HG02852 (cell line): ENCODE data around the gene ZNF483.
"Not testable (repeated sequence)": the region's sequence is repeated elsewhere in the genome, so short reads cannot be mapped to it uniquely, and the experiment has no call there.

Source experiments
- ATAC-seq: cut with Tn5 transposase; IDR thresholded peaks from one replicate; pipeline ENCODE4 v1.9.1; 2021; ENCODE audit warnings: mild to moderate bottlenecking, moderate library complexity; ENCODE audit not compliant: unreplicated experiment

The ZNF483 gene

DNA sequence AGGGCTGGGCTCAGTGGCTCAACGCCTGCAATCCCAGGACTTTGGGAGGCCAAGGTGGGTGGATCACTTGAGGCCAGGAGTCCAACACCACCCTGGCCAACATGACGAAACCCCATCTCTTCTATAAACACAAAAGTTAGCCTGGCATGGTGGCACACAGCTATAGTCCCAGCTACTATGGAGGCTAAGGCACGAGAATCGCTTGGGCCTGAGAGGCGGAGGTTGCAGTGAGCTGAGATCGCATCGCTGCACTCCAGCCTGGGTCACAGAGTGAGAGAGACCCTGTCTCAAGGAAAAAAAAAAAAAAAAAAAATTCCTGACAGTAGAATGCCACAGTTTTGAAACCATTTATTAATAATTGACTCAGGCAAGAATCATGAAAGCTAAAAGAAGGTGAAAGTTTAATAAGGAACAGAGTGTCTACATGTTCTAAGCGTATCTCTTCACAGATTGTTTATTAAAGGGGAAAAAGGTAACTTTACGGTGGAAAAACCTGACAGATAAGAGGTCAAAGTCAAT is 80.1 kb downstream of the ZNF483 start:
- no peak for ATAC-seq

DNA sequence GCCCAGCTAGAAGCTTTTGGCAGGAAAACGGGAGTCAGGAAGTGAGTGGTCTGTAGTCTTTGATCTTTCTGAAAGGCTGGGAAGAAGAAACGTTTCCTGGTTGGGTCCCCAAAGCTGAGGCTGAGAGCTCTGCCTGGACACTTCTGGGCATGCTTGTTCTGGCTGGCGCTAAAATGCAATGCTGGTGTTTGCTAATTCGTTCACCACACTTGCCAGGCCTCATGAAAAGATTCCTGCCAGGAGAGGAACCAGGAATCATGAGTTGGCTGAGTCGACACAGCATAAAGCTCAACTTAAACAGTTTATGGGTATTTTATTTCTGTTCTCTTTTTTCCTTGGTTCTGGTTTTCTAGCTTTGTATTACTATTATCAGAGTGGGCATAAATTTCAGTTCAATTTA is 85.2 kb downstream of the ZNF483 start:
- ATAC-seq = no peak

DNA sequence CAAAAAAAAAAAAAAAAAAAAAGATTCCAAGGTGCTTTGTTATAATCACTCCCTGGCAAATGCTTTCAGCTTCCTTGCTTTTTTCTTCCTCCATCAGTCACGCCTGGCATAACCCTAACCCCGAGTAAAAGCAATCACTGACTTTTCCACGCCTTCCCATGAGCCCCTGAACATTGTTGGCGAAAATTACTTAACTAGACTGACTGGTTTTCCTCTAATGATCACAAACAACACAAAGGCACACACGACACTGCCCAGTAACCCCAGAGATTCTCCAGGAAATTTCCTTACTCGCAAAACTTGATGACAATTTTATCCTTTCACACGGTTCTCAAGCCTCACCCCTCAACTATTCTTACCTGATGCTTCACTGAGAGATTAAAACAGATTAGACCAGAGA is 85.9 kb downstream of the ZNF483 start:
- no peak for ATAC-seq

DNA sequence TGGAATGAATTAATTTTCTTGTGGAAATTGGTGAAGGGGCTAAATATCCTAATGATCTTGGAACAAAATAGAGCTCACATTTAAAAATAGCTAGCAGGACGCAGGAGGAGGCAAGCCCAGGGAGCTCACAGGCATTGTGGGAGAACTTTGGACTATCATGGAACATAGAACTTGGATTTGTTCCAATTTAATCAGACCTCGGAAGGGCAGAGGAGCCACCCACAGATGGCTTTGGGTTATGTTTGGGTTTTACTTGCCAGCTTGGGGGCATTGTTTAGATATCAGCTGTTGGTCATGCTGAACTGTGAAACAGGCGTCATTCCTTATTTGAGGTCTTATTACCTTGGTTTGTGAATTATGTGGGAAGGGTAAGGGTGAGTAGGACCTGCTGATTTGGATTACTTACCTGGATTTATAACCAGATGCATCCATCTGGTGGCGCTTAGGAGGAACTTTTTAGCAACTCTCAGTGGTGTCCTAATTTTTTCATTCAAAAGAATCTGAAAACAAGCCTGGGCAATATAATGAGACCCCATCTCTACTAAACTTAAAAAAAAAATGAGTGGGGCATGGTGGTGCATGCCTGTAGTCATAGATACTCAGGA is 88.6 kb downstream of the ZNF483 start:
- ATAC-seq = no peak

DNA sequence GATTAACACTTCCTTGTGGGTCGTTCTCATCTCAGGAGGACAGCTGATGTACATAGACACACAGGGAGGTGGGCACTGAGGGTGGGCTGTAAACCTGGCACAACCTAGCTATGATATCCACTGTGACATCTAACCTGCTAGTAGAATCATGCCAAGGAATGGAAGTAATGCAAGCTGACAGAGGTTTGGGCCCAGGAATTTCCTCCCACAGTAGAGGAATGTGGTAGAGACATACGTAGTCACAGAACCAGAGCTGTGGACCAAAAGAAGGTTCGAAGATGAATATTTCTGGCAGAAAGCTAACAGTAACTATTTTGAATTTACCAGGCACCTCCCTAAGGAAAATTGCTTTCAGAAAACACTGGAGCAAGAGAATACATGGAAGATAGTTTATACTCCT is 90.9 kb downstream of the ZNF483 start:
- no peak for ATAC-seq

DNA sequence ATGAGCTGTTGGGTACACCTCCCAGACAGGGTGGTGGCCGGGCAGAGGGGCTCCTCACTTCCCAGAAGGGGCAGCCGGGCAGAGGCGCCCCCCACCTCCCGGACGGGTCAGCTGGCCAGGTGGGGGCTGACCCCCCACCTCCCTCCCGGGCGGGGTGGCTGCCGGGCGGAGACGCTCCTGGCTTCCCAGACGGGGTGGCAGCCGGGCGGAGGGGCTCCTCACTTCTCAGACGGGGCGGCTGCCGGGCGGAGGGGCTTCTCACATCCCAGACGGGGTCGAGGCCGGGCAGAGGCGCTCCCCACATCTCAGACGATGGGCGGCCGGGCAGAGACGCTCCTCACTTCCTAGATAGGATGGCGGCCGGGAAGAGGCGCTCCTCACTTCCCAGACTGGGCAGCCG is 92.4 kb downstream of the ZNF483 start:
- not testable (repeated sequence) for ATAC-seq

DNA sequence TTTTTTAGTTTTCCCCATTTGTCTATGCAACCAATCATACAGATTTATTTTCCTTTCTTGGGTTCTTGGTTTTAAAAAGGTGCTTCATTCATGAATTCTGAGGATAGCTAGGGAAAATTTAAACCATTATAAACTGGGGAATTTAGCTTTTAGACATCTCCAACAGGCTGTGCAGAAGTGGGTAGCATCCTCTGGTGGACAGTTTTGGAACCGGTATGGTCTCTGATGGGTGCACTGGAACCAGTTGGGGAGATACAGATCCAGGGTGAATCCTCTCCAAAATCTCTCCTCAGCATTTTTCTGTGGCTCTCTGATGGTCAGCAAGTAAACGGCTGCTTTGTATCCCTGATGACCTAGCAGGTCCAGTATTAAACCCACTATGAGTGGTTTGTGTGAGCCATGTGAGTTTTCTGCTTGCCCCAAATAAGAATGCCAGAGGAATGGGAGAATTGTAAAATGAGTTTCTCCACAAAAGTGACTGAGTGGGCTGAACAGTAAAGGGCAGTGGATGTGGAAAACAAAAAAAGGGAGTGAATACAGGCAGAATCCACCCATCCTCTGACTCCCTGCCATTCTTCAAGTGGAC is 97.0 kb downstream of the ZNF483 start:
- ATAC-seq = no peak

DNA sequence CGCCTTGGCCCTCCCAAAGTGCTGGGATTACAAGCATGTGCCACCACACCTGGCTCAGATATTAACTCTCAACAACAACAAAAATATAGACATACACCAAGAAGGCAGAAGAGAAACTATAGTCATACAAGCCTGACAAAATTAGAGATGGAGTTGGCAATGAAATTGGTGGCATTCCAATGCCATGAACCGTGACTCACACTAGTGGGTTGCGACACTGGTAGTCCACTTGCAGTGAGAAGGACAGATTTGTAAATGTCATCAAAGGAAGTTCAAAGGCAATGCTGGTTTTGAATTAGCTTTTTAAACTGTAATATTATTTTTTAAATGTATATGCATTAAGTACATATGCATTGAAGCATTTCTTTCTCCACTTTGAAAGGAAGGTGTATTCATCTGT is 97.6 kb downstream of the ZNF483 start:
- ATAC-seq = no peak
